Measurements from ENCODE around the gene KANK4.

Gene KANK4

GRCh38 chr1:62337706-62338631 is 18.7 kb upstream of the KANK4 start:
- no peak for DNase-seq
- in situ Hi-C loops (cut with MboI; ENCODE audit: low pct_unique_long_range_greater_than_20kb, low sequenced_read_pairs), result no loop called here

- no peak for DNase-seq
- in situ Hi-C loops (cut with MboI; ENCODE audit: low pct_unique_long_range_greater_than_20kb, low sequenced_read_pairs), result no loop called here
Measured at GRCh38 chr1:62336995-62337705, 17.9 kb upstream of the KANK4 start.

- in situ Hi-C loops (cut with MboI; ENCODE audit: low pct_unique_long_range_greater_than_20kb, low sequenced_read_pairs), result no loop called here
- DNase-seq, result no peak
Measured at GRCh38 chr1:62336638-62336994, 17.4 kb upstream of the KANK4 start.

- peak; percentile 55 for DNase-seq
- in situ Hi-C loops (cut with MboI; ENCODE audit: low pct_unique_long_range_greater_than_20kb, low sequenced_read_pairs), result no loop called here
Measured at GRCh38 chr1:62335656-62336055, 16.4 kb upstream of the KANK4 start.

GRCh38 chr1:62334434-62334985 is 15.3 kb upstream of the KANK4 start:
- in situ Hi-C loops (cut with MboI; ENCODE audit: low pct_unique_long_range_greater_than_20kb, low sequenced_read_pairs), result no loop called here
- DNase-seq, result no peak

- no peak for DNase-seq
- in situ Hi-C loops (cut with MboI; ENCODE audit: low pct_unique_long_range_greater_than_20kb, low sequenced_read_pairs), result no loop called here
Measured at GRCh38 chr1:62333441-62333840, 14.2 kb upstream of the KANK4 start.

GRCh38 chr1:62327360-62328055 is 8.3 kb upstream of the KANK4 start:
- no peak for DNase-seq
- in situ Hi-C loops (cut with MboI; ENCODE audit: low pct_unique_long_range_greater_than_20kb, low sequenced_read_pairs), result no loop called here

- DNase-seq, result no peak
- in situ Hi-C loops (cut with MboI; ENCODE audit: low pct_unique_long_range_greater_than_20kb, low sequenced_read_pairs), result no loop called here
Measured at GRCh38 chr1:62325681-62326080, 6.4 kb upstream of the KANK4 start.

GRCh38 chr1:62325081-62325480 is 5.8 kb upstream of the KANK4 start:
- DNase-seq, result no peak
- in situ Hi-C loops (cut with MboI; ENCODE audit: low pct_unique_long_range_greater_than_20kb, low sequenced_read_pairs), result no loop called here

GRCh38 chr1:62321446-62321845 is 2.2 kb upstream of the KANK4 start:
- DNase-seq, result no peak
- in situ Hi-C loops (cut with MboI; ENCODE audit: low pct_unique_long_range_greater_than_20kb, low sequenced_read_pairs), result no loop called here

- in situ Hi-C loops (cut with MboI; ENCODE audit: low pct_unique_long_range_greater_than_20kb, low sequenced_read_pairs), result no loop called here
- DNase-seq, result no peak
Measured at GRCh38 chr1:62318320-62318755, 896 bp downstream of the KANK4 start.

GRCh38 chr1:62317021-62317768 is 2.0 kb downstream of the KANK4 start:
- no peak for DNase-seq
- in situ Hi-C loops (cut with MboI; ENCODE audit: low pct_unique_long_range_greater_than_20kb, low sequenced_read_pairs), result no loop called here

- no peak for DNase-seq
- in situ Hi-C loops (cut with MboI; ENCODE audit: low pct_unique_long_range_greater_than_20kb, low sequenced_read_pairs), result no loop called here
Measured at GRCh38 chr1:62316135-62316534, 3.1 kb downstream of the KANK4 start.

- in situ Hi-C loops (cut with MboI; ENCODE audit: low pct_unique_long_range_greater_than_20kb, low sequenced_read_pairs), result no loop called here
- no peak for DNase-seq
Measured at GRCh38 chr1:62315387-62315786, 3.8 kb downstream of the KANK4 start.

- in situ Hi-C loops (cut with MboI; ENCODE audit: low pct_unique_long_range_greater_than_20kb, low sequenced_read_pairs), result no loop called here
- DNase-seq, result no peak
Measured at GRCh38 chr1:62314454-62315350, 4.5 kb downstream of the KANK4 start.

GRCh38 chr1:62312698-62313097 is 6.5 kb downstream of the KANK4 start:
- in situ Hi-C loops (cut with MboI; ENCODE audit: low pct_unique_long_range_greater_than_20kb, low sequenced_read_pairs), result no loop called here
- DNase-seq, result no peak

GRCh38 chr1:62311473-62311943 is 7.7 kb downstream of the KANK4 start:
- in situ Hi-C loops (cut with MboI; ENCODE audit: low pct_unique_long_range_greater_than_20kb, low sequenced_read_pairs), result no loop called here
- DNase-seq, result no peak

- in situ Hi-C loops (cut with MboI; ENCODE audit: low pct_unique_long_range_greater_than_20kb, low sequenced_read_pairs), result no loop called here
- DNase-seq, result no peak
Measured at GRCh38 chr1:62309906-62310305, 9.3 kb downstream of the KANK4 start.
